GM23338 (cell line): ENCODE results near the gene C5orf58.

Experiments used
- ETS1 ChIP-seq: IDR thresholded peaks from 2 replicates; pipeline ENCODE4 v1.6.1; 2016; ENCODE audit warnings: antibody characterized with exemption
- EZH2 ChIP-seq: fragments of 200-600 bp; sonication (generic); IDR thresholded peaks from one replicate; pipeline ENCODE4 v1.8.0; 2017; ENCODE audit warnings: antibody characterized with exemption, mild to moderate bottlenecking, low read depth; ENCODE audit not compliant: unreplicated experiment
- EZH2phosphoT487 ChIP-seq: fragments of 200-600 bp; sonication (generic); IDR thresholded peaks from one replicate; pipeline ENCODE4 v1.8.1; 2018; ENCODE audit warnings: antibody characterized with exemption; ENCODE audit not compliant: unreplicated experiment
- JUNB ChIP-seq: IDR thresholded peaks from one replicate; pipeline ENCODE4 v1.6.1; 2016; ENCODE audit warnings: antibody characterized with exemption; ENCODE audit not compliant: unreplicated experiment
- POLR2AphosphoS5 ChIP-seq: IDR thresholded peaks from 2 replicates; pipeline ENCODE4 v1.6.1; 2016; ENCODE audit warnings: antibody characterized with exemption, low read depth
- REST ChIP-seq: IDR thresholded peaks from one replicate; pipeline ENCODE4 v1.6.1; 2018; ENCODE audit warnings: antibody characterized with exemption; ENCODE audit not compliant: unreplicated experiment
- STAT1 ChIP-seq: IDR thresholded peaks from one replicate; pipeline ENCODE4 v1.6.1; 2016; ENCODE audit warnings: antibody characterized with exemption; ENCODE audit not compliant: unreplicated experiment
- ZNF114 ChIP-seq: fragments of 250-450 bp; sonication (Bioruptor Pico); IDR thresholded peaks from 2 replicates; pipeline ENCODE4 v1.5.0; 2020; ENCODE audit warnings: mild to moderate bottlenecking, moderate library complexity
- ZNF331 ChIP-seq: fragments of 250-450 bp; sonication (Bioruptor Pico); IDR thresholded peaks from 2 replicates; pipeline ENCODE4 v1.5.0; 2020; ENCODE audit warnings: low read depth, mild to moderate bottlenecking, moderate library complexity
- TF ChIP-seq, protein P1 (sequence below), 2 experiments: fragments of 200-600 bp in 1 of 2; sonication (generic) in 1 of 2; conservative IDR thresholded peaks; 2 replicates each; pipeline versions ENCODE4 v1.5.1 to v1.6.1; 2016 to 2017; ENCODE audit warnings: antibody characterized with exemption in 2 of 2, low read depth in 2 of 2, mild to moderate bottlenecking in 2 of 2, moderate library complexity in 1 of 2
- TF ChIP-seq, protein P2 (sequence below): fragments of 250-450 bp; sonication (Bioruptor Pico); IDR thresholded peaks from 2 replicates; pipeline ENCODE4 v1.5.0; 2020; ENCODE audit warnings: mild to moderate bottlenecking, moderate library complexity

DNA sequence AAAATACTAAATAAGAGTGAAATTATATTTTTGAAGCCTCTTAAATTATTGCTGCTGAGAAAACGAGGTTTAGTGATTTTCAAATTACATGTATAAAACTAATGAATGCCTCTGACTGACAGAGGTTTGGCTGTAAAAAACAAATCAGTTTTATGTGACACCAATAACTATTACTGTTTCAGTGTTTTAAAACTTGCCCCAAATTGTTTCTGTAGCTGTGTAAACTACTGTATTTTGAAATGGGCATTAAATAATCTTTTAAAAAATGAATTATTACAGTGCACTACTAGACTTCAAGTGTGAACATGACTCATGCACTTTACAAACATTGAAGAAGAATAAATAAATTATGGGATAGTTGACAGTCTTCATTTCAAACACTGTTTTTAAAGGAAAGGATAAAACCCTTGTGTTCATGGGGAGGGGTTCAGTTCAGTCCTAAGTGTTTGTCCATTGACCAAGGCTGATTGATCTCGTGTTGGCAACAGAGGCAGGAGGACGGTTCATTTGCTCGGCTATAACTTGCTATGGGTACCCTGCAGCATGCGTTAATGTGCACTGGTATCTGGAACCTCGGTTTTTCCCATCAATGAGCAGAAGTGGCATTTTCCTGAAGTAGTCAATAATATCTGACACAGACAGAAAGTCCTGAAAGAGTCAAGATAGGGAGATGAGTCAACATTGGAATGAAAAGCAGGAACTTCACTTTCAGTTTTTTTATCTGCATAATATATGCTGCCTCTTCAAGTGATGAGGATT, 15.6 kb downstream of the C5orf58 start:
- TF ChIP-seq, protein P1, sequence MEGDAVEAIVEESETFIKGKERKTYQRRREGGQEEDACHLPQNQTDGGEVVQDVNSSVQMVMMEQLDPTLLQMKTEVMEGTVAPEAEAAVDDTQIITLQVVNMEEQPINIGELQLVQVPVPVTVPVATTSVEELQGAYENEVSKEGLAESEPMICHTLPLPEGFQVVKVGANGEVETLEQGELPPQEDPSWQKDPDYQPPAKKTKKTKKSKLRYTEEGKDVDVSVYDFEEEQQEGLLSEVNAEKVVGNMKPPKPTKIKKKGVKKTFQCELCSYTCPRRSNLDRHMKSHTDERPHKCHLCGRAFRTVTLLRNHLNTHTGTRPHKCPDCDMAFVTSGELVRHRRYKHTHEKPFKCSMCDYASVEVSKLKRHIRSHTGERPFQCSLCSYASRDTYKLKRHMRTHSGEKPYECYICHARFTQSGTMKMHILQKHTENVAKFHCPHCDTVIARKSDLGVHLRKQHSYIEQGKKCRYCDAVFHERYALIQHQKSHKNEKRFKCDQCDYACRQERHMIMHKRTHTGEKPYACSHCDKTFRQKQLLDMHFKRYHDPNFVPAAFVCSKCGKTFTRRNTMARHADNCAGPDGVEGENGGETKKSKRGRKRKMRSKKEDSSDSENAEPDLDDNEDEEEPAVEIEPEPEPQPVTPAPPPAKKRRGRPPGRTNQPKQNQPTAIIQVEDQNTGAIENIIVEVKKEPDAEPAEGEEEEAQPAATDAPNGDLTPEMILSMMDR (conservative IDR thresholded peaks at IDR 0.05; ENCODE audit: low read depth in 2 of 2): no peak
- no peak for TF ChIP-seq EZH2phosphoT487
- TF ChIP-seq POLR2AphosphoS5: no peak
- TF ChIP-seq EZH2: no peak
- TF ChIP-seq REST: no peak
- no peak for TF ChIP-seq STAT1
- TF ChIP-seq, protein P2, sequence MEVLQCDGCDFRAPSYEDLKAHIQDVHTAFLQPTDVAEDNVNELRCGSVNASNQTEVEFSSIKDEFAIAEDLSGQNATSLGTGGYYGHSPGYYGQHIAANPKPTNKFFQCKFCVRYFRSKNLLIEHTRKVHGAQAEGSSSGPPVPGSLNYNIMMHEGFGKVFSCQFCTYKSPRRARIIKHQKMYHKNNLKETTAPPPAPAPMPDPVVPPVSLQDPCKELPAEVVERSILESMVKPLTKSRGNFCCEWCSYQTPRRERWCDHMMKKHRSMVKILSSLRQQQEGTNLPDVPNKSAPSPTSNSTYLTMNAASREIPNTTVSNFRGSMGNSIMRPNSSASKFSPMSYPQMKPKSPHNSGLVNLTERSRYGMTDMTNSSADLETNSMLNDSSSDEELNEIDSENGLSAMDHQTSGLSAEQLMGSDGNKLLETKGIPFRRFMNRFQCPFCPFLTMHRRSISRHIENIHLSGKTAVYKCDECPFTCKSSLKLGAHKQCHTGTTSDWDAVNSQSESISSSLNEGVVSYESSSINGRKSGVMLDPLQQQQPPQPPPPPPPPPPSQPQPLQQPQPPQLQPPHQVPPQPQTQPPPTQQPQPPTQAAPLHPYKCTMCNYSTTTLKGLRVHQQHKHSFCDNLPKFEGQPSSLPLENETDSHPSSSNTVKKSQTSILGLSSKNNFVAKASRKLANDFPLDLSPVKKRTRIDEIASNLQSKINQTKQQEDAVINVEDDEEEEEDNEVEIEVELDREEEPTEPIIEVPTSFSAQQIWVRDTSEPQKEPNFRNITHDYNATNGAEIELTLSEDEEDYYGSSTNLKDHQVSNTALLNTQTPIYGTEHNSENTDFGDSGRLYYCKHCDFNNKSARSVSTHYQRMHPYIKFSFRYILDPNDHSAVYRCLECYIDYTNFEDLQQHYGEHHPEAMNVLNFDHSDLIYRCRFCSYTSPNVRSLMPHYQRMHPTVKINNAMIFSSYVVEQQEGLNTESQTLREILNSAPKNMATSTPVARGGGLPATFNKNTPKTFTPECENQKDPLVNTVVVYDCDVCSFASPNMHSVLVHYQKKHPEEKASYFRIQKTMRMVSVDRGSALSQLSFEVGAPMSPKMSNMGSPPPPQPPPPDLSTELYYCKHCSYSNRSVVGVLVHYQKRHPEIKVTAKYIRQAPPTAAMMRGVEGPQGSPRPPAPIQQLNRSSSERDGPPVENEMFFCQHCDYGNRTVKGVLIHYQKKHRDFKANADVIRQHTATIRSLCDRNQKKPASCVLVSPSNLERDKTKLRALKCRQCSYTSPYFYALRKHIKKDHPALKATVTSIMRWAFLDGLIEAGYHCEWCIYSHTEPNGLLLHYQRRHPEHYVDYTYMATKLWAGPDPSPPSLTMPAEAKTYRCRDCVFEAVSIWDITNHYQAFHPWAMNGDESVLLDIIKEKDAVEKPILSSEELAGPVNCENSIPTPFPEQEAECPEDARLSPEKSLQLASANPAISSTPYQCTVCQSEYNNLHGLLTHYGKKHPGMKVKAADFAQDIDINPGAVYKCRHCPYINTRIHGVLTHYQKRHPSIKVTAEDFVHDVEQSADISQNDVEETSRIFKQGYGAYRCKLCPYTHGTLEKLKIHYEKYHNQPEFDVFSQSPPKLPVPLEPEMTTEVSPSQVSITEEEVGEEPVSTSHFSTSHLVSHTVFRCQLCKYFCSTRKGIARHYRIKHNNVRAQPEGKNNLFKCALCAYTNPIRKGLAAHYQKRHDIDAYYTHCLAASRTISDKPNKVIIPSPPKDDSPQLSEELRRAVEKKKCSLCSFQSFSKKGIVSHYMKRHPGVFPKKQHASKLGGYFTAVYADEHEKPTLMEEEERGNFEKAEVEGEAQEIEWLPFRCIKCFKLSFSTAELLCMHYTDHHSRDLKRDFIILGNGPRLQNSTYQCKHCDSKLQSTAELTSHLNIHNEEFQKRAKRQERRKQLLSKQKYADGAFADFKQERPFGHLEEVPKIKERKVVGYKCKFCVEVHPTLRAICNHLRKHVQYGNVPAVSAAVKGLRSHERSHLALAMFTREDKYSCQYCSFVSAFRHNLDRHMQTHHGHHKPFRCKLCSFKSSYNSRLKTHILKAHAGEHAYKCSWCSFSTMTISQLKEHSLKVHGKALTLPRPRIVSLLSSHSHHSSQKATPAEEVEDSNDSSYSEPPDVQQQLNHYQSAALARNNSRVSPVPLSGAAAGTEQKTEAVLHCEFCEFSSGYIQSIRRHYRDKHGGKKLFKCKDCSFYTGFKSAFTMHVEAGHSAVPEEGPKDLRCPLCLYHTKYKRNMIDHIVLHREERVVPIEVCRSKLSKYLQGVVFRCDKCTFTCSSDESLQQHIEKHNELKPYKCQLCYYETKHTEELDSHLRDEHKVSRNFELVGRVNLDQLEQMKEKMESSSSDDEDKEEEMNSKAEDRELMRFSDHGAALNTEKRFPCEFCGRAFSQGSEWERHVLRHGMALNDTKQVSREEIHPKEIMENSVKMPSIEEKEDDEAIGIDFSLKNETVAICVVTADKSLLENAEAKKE (CRISPR knock-in tag): no peak
- TF ChIP-seq ZNF331: no peak
- TF ChIP-seq ZNF114 (CRISPR knock-in tag): no peak
- TF ChIP-seq JUNB: no peak
- TF ChIP-seq ETS1: no peak
